Smooth muscle cell of the brain vasculature (primary cell): ENCODE measurements around the gene SERPINA3.
"Not testable (repeated sequence)": the region's sequence is repeated elsewhere in the genome, so short reads cannot be mapped to it uniquely, and the experiment has no call there.

Experiments
- DNase-seq: peaks from one replicate; pipeline ENCODE4 v3.0.0-alpha.2; 2012; ENCODE audit warnings: low read depth, low spot score

Gene SERPINA3

DNA sequence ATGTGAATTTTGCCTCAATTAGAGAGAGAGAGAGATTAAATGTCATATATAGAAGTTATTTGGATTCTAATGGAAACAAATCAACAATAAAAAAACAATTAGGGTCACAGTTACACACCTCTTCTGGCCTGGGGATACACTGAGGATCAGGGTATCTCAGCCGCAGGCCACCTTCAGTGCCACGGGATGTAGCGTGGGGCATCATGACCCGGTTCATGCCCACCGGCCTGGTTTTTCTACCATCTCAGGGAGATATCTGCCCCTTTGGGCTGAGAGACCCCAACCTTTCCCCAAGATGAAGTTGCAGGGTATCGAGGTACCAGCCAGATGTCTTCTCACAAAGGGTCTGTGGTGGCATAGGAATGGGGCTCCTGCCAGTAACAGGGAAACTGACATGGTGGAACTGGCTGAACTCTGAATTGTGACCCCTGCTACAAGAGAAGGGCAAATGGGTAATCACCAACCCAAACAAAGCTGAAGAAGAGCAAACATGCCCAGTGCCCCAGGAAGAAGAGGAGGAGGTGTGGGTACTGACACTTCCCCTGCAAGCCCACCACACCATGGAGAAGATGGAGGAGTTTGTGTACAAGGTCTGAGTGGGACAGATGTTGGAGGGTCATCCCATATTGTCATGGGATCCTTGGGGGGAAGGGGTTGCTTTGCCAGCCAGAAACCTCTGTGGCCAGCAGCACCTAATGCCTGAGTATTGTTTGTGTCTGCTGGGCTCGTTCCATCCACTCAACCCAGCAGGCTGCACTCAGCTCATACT is 19.5 kb downstream of the SERPINA3 start:
- DNase-seq = no peak

GRCh38 chr14:94632305-94632590 is 20.1 kb downstream of the SERPINA3 start:
- DNase-seq = no peak

GRCh38 chr14:94633121-94633520 is 20.9 kb downstream of the SERPINA3 start:
- DNase-seq = no peak

DNA sequence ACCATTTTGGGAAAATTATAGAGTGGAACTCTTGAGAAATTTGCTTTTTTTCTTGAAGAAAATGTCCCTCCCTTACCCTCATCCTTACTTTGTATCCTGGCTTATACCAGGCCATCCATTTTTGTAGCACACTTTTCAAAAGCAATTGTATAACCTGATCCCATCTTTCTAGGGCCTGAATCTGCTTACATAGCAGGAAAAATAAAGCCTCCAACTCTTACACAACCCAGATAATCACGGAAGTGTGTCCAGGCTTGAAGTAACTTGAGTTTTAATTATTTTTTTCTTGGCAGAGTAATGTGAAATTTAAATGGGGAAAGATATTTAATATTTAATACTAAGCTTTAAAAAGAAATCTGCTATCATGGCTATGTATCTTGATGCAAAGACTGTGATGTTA is 23.0 kb downstream of the SERPINA3 start:
- no peak for DNase-seq

GRCh38 chr14:94636744-94637412 is 24.7 kb downstream of the SERPINA3 start:
- DNase-seq = no peak

DNA sequence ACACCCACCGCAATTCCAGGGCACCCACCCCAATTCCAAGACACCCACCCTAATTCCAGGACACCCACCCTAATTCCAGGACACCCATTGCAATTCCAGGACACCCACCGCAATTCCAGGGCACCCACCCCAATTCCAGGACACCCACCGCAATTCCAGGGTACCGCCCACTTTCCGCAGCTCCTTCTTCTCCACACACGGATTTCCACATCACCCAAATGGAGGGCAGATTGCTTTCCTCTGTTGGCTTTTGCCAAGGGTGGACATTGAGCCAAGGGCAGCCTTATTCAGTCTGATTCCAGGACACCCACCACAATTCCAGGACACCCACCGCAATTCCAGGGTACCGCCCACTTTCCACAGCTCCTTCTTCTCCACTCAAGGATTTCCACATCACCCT is 25.6 kb downstream of the SERPINA3 start:
- DNase-seq = not testable (repeated sequence)

- DNase-seq = no peak
Measured at GRCh38 chr14:94638339-94638738, 26.1 kb downstream of the SERPINA3 start.

GRCh38 chr14:94638961-94639817 is 27.0 kb downstream of the SERPINA3 start:
- no peak for DNase-seq

DNA sequence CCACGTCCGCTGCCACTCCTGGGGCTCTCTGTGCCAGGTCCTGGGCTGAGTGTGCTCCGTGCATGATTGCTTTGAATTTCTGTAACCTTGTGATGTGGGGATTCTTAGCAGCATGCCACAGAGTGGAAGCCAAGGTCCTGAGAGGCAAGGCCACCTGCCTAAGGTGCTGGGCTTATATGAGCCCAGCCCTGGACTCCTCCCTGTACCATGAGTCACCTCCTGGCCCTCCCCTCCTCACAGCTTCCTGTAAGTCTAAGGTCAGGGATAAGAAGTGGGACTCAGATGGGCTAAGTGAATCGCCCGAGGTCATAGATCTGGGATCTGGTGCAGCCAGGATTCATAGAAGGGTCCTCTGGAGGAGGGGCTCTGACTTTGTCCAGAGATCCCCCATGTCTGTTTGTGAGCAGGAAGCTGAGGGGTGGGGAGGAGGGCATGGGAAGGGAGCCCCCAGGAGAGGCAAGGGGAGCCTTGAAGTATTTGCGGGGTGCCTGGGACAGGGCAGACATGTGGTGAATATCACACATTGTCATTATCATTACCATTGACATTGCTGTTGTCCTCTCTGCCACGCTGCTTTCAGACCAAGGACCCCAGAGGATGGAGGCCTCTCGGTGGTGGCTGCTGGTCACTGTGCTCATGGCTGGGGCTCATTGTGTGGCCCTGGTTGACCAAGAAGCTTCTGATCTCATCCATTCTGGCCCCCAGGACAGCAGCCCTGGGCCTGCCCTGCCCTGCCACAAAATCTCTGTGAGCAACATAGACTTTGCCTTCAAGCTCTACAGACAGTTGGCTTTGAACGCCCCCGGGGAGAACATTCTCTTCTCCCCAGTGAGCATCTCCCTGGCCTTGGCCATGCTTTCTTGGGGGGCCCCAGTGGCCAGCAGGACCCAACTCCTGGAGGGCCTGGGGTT is 28.8 kb downstream of the SERPINA3 start:
- DNase-seq = no peak

GRCh38 chr14:94641632-94641955 is 29.4 kb downstream of the SERPINA3 start:
- DNase-seq = no peak

DNA sequence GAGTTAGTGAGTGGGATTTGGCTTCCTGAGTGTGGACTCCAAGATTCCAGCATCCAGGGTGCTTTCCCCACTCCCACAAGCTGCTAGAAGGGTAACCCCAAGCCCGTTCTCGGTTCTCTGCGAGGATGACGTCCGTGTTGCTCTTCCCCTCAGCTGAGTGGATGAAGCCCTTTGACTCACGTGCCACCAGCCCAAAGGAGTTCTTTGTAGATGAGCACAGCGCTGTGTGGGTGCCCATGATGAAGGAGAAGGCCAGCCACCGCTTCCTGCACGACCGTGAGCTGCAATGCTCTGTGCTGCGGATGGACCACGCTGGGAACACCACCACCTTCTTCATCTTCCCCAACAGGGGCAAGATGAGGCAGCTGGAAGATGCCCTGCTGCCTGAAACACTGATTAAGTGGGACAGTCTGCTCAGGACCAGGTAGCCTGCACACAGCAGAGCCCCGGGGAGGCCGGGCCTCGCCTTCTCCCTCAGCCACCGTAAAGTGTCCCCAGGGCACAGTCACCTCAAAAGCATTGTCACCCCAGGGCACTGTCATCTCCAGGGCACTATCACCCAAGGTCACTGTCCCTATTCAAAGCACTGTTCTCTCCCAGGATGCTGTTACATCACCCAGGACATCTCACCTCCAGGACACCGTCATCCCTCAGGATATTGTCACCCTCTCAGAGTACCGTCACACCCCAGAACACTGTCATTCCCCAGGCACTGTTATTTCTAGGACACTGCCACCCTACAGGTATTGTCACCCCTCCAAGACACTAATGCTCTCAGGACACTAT is 31.3 kb downstream of the SERPINA3 start:
- DNase-seq = no peak

GRCh38 chr14:94644102-94644535 is 31.9 kb downstream of the SERPINA3 start:
- DNase-seq = no peak

GRCh38 chr14:94646066-94646465 is 33.9 kb downstream of the SERPINA3 start:
- no peak for DNase-seq

- DNase-seq = peak; percentile 44
Measured at GRCh38 chr14:94646481-94646880, 34.3 kb downstream of the SERPINA3 start.

- no peak for DNase-seq
Measured at GRCh38 chr14:94648801-94649200, 36.6 kb downstream of the SERPINA3 start.

GRCh38 chr14:94649543-94650443 is 37.6 kb downstream of the SERPINA3 start:
- DNase-seq = no peak

GRCh38 chr14:94650444-94650775 is 38.2 kb downstream of the SERPINA3 start:
- no peak for DNase-seq

GRCh38 chr14:94650806-94651805 is 38.9 kb downstream of the SERPINA3 start:
- DNase-seq = no peak

- no peak for DNase-seq
Measured at GRCh38 chr14:94653321-94653720, 41.1 kb downstream of the SERPINA3 start.
